HEK293 (cell line): ENCODE data around the gene TAF12.
A peak's percentile ranks its signal among the peaks of the same experiment; 100 is the strongest.

Experiments
- CTCF ChIA-PET: fragments of 350-600 bp; formaldehyde crosslinking; extraction: SDS; loops from one replicate; lab custom pipeline; 2021; ENCODE audit warnings: antibody characterized with exemption; lab: Yijun Ruan, JAX
- POLR2A ChIA-PET: fragments of 300-600 bp; formaldehyde crosslinking; extraction: SDS; loops from one replicate; lab custom pipeline; 2020; ENCODE audit warnings: antibody characterized with exemption, inconsistent platforms; lab: Yijun Ruan, JAX
- H3K27ac ChIP-seq: fragments of 200-500 bp; sonication (Bioruptor generic); 2 replicates; pipeline ENCODE4 v1.5.1; 2014; ENCODE audit warnings: low read depth, low read length, control low read depth, inconsistent platforms; ENCODE audit errors: extremely low read depth
- H3K36me3 ChIP-seq, 2 experiments: fragments of 200-500 bp in 1 of 2; sonication (Bioruptor generic) in 1 of 2; 1 replicate in 1 of 2; 2 replicates in 1 of 2; pipeline ENCODE4 v1.5.1; 2014 to 2017; ENCODE audit warnings: inconsistent platforms in 2 of 2, low read length in 2 of 2; ENCODE audit not compliant: control insufficient read depth in 2 of 2, insufficient read depth in 1 of 2
- H3K4me1 ChIP-seq: fragments of 200-500 bp; sonication (Bioruptor generic); 2 replicates; pipeline ENCODE4 v1.5.1; 2014; ENCODE audit warnings: mild to moderate bottlenecking, low read length, inconsistent platforms; ENCODE audit not compliant: control insufficient read depth, insufficient read depth
- H3K4me3 ChIP-seq: 2 replicates; pipeline ENCODE4 v1.5.1; 2011; ENCODE audit warnings: low read depth, mild to moderate bottlenecking, control low read depth, low read length, moderate library complexity
- H3K9me3 ChIP-seq: fragments of 200-500 bp; sonication (Bioruptor generic); 2 replicates; pipeline ENCODE4 v1.5.1; 2014; ENCODE audit warnings: low read depth, low read length, inconsistent platforms; ENCODE audit not compliant: control insufficient read depth, insufficient read depth
- CTCF ChIP-seq: fragments of 450-650 bp; formaldehyde crosslinking; IDR thresholded peaks from 2 replicates; pipeline ENCODE4 v1.5.1; 2016; ENCODE audit warnings: missing biosample characterization, missing genetic modification characterization
- PRDM2 ChIP-seq: fragments of 450-650 bp; formaldehyde crosslinking; IDR thresholded peaks from 2 replicates; pipeline ENCODE4 v1.5.1; 2016; ENCODE audit warnings: missing biosample characterization, missing genetic modification characterization, borderline replicate concordance
- PRDM4 ChIP-seq: fragments of 450-650 bp; formaldehyde crosslinking; IDR thresholded peaks from 2 replicates; pipeline ENCODE4 v1.5.1; 2017; ENCODE audit warnings: missing biosample characterization, missing genetic modification characterization
- ZIC2 ChIP-seq: fragments of 450-650 bp; formaldehyde crosslinking; IDR thresholded peaks from 2 replicates; pipeline ENCODE4 v1.5.1; 2016; ENCODE audit warnings: missing biosample characterization, missing genetic modification characterization
- ZNF138 ChIP-seq: fragments of 450-650 bp; formaldehyde crosslinking; IDR thresholded peaks from 2 replicates; pipeline ENCODE4 v1.5.1; 2016; ENCODE audit warnings: missing biosample characterization, missing genetic modification characterization, borderline replicate concordance
- ZNF155 ChIP-seq: fragments of 450-650 bp; formaldehyde crosslinking; IDR thresholded peaks from 2 replicates; pipeline ENCODE4 v1.5.1; 2016; ENCODE audit warnings: missing biosample characterization, missing genetic modification characterization
- ZNF157 ChIP-seq: fragments of 450-650 bp; formaldehyde crosslinking; IDR thresholded peaks from 2 replicates; pipeline ENCODE4 v1.5.1; 2016; ENCODE audit warnings: missing biosample characterization, missing genetic modification characterization
- ZNF175 ChIP-seq: fragments of 450-650 bp; formaldehyde crosslinking; IDR thresholded peaks from 2 replicates; pipeline ENCODE4 v1.5.1; 2016; ENCODE audit warnings: missing biosample characterization, missing genetic modification characterization
- ZNF248 ChIP-seq: fragments of 450-650 bp; formaldehyde crosslinking; IDR thresholded peaks from 2 replicates; pipeline ENCODE4 v1.5.1; 2017; ENCODE audit warnings: missing biosample characterization, missing genetic modification characterization
- ZNF302 ChIP-seq: fragments of 450-650 bp; formaldehyde crosslinking; IDR thresholded peaks from 2 replicates; pipeline ENCODE4 v1.5.1; 2016; ENCODE audit warnings: missing biosample characterization, missing genetic modification characterization, low read depth
- ZNF354C ChIP-seq: fragments of 450-650 bp; formaldehyde crosslinking; IDR thresholded peaks from 2 replicates; pipeline ENCODE4 v1.5.1; 2016; ENCODE audit warnings: missing biosample characterization, missing genetic modification characterization, low read depth, borderline replicate concordance
- ZNF561 ChIP-seq: fragments of 450-650 bp; IDR thresholded peaks from 2 replicates; pipeline ENCODE4 v1.5.1; 2018; ENCODE audit warnings: missing biosample characterization, missing genetic modification characterization, borderline replicate concordance
- ZNF596 ChIP-seq: fragments of 450-650 bp; IDR thresholded peaks from 2 replicates; pipeline ENCODE4 v1.5.0; 2018; ENCODE audit warnings: missing biosample characterization, mild to moderate bottlenecking, missing genetic modification characterization, moderate library complexity
- ZNF600 ChIP-seq: fragments of 450-650 bp; formaldehyde crosslinking; IDR thresholded peaks from 2 replicates; pipeline ENCODE4 v1.5.1; 2016; ENCODE audit warnings: missing biosample characterization, missing genetic modification characterization
- ZNF610 ChIP-seq: fragments of 450-650 bp; formaldehyde crosslinking; IDR thresholded peaks from 2 replicates; pipeline ENCODE4 v1.5.1; 2016; ENCODE audit warnings: missing biosample characterization, missing genetic modification characterization, borderline replicate concordance
- ZNF664 ChIP-seq: fragments of 450-650 bp; formaldehyde crosslinking; IDR thresholded peaks from 2 replicates; pipeline ENCODE4 v1.5.1; 2016; ENCODE audit warnings: missing biosample characterization, missing genetic modification characterization
- ZNF776 ChIP-seq: fragments of 450-650 bp; formaldehyde crosslinking; IDR thresholded peaks from 2 replicates; pipeline ENCODE4 v1.5.0; 2017; ENCODE audit warnings: missing biosample characterization, missing genetic modification characterization, borderline replicate concordance
- ZNF792 ChIP-seq: fragments of 450-650 bp; formaldehyde crosslinking; IDR thresholded peaks from 2 replicates; pipeline ENCODE4 v1.5.1; 2016; ENCODE audit warnings: missing biosample characterization, missing genetic modification characterization
- TF ChIP-seq, protein P1 (sequence below): fragments of 450-650 bp; formaldehyde crosslinking; IDR thresholded peaks from 2 replicates; pipeline ENCODE4 v1.5.1; 2016; ENCODE audit warnings: missing biosample characterization, missing genetic modification characterization

TAF12 gene

GRCh38 chr1:28642056-28642846 is 616 bp downstream of the TAF12 start (continued):
- peak; percentile 44; the same call in 1 of the 2 replicates for TF ChIP-seq PRDM2 (tag by site-specific recombination)

DNA sequence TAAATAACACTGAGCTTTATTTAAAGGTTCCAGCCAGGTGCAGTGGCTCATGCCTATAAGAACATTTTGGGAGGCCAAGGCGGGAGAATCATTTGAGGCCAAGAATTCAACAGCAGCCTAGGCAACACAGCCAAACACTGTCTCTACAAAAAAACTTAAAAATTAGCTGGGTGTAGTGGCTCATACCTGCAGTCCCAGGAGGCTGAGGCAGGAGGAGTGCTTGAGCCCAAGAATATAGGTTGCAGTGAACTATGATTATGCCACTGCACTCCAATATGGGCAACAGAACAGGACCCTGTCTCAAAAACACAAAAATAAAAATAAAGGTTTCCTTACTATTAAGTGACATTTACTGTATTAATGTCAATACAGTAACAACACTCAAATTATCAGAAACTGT is 2.1 kb downstream of the TAF12 start:
- Histone ChIP-seq H3K27ac (no peak overlapping the region), H3K4me3 (no peak overlapping the region), H3K36me3 (no peaks in the 10 kb centered on the region), H3K9me3 (no peaks in the 10 kb centered on the region), H3K4me1 (no peaks in the 10 kb centered on the region; the same call in 1 of the 2 replicates)
- TF ChIP-seq ZNF175 (tag by site-specific recombination) (no peak), ZNF776 (no peak), ZNF302 (no peak), ZNF354C (tag by site-specific recombination) (no peak), ZNF664 (tag by site-specific recombination) (no peak), CTCF (tag by site-specific recombination) (peak; percentile 33; the same call in 1 of the 2 replicates), ZIC2 (tag by site-specific recombination) (no peak), ZNF157 (tag by site-specific recombination) (no peak)
- ChIA-PET POLR2A (interaction anchor here (0.7 to 1.4 kb wide), 6 partner anchors 8 to 236 kb away, joined by 3 to 6 read pairs (median 4); partner anchors contain the start of genes RNU11 and YTHDF2), CTCF (interaction anchor here (0.6 to 3.2 kb wide), 6 partner anchors 36 to 281 kb away, joined by 3 to 13 read pairs (median 4); no protein-coding TSS in a partner anchor)

- Histone ChIP-seq H3K4me3 (no peak overlapping the region), H3K27ac (no peak overlapping the region), H3K4me1 (no peaks in the 10 kb centered on the region), H3K36me3 (no peaks in the 10 kb centered on the region; a peak in 1 of 3 replicates), H3K9me3 (no peaks in the 10 kb centered on the region)
- CTCF ChIA-PET, result no interaction called here
- POLR2A ChIA-PET, result interaction anchor here (0.6 kb wide), 1 partner anchor 51 kb away, joined by 3 read pairs; no protein-coding TSS in a partner anchor
- TF ChIP-seq ZNF610 (tag by site-specific recombination) (no peak), ZNF138 (tag by site-specific recombination) (no peak), ZNF600 (tag by site-specific recombination) (no peak), ZNF596 (tag by site-specific recombination) (no peak), PRDM4 (no peak), ZNF561 (tag by site-specific recombination) (no peak), ZNF155 (no peak), ZNF792 (no peak), ZNF248 (tag by site-specific recombination) (no peak)
- TF ChIP-seq, protein P1, sequence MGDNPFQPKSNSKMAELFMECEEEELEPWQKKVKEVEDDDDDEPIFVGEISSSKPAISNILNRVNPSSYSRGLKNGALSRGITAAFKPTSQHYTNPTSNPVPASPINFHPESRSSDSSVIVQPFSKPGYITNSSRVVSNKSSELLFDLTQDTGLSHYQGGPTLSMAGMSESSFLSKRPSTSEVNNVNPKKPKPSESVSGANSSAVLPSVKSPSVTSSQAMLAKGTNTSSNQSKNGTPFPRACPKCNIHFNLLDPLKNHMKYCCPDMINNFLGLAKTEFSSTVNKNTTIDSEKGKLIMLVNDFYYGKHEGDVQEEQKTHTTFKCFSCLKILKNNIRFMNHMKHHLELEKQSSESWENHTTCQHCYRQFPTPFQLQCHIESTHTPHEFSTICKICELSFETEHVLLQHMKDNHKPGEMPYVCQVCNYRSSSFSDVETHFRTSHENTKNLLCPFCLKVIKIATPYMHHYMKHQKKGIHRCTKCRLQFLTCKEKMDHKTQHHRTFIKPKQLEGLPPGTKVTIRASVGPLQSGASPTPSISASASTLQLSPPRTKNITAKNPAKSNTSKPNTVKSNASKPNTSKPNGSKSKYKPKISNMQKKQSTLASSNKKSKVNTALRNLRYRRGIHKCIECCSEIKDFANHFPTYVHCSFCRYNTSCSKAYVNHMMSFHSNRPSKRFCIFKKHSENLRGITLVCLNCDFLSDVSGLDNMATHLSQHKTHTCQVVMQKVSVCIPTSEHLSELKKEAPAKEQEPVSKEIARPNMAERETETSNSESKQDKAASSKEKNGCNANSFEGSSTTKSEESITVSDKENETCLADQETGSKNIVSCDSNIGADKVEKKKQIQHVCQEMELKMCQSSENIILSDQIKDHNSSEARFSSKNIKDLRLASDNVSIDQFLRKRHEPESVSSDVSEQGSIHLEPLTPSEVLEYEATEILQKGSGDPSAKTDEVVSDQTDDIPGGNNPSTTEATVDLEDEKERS, result no peak
Observed at GRCh38 chr1:28632560-28632959, 10.3 kb downstream of the TAF12 start.
